WTC11 (cell line): ENCODE results near the gene NEK8. TPM values are rescaled to one million over a fixed set of nuclear protein-coding genes. Genes with fewer than 3 reads are reported as not detected.
A peak's percentile ranks its signal among the peaks of the same experiment; 100 is the strongest.

ENCODE experiments used
- ATAC-seq: fragments of 200-7000 bp; cut with Tn5 transposase; 2 replicates; pipeline ENCODE4 v1.10.0; 2021; ENCODE audit warnings: mild to moderate bottlenecking, moderate library complexity
- CTCF ChIA-PET: fragments of 300-600 bp; sonication (Branson Sonifier 250); formaldehyde crosslinking; loops from one replicate; lab custom pipeline; 2021; ENCODE audit warnings: antibody characterized with exemption; lab: Charles Lee
- POLR2A ChIA-PET: fragments of 350-600 bp; sonication (Branson Sonifier 250); formaldehyde crosslinking; loops from one replicate; lab custom pipeline; 2021; ENCODE audit warnings: antibody characterized with exemption; lab: Charles Lee
- DNase-seq: peaks from one replicate; pipeline ENCODE4 v3.0.0; 2021; ENCODE audit warnings: low spot score
- H3K27ac Mint-ChIP-seq: 2 replicates; pipeline ENCODE4 v1.8.0; 2021; ENCODE audit warnings: mixed read lengths
- H3K27me3 Mint-ChIP-seq: 2 replicates; pipeline ENCODE4 v1.8.0; 2021; ENCODE audit warnings: low read depth, mild to moderate bottlenecking, moderate library complexity, mixed read lengths
- H3K36me3 Mint-ChIP-seq: 2 replicates; pipeline ENCODE4 v1.8.0; 2021; ENCODE audit warnings: mixed read lengths
- H3K4me1 Mint-ChIP-seq: 2 replicates; pipeline ENCODE4 v1.8.0; 2022; ENCODE audit warnings: mixed read lengths
- H3K4me3 Mint-ChIP-seq: 2 replicates; pipeline ENCODE4 v1.8.0; 2021; ENCODE audit warnings: mild to moderate bottlenecking, moderate library complexity, mixed read lengths
- H3K9me3 Mint-ChIP-seq: 2 replicates; pipeline ENCODE4 v1.8.0; 2021; ENCODE audit warnings: mixed read lengths
- ATF1 ChIP-seq: sonication (generic); formaldehyde crosslinking; IDR thresholded peaks from 2 replicates; pipeline ENCODE4 v1.8.1; 2023; ENCODE audit warnings: mild to moderate bottlenecking, moderate library complexity, missing genetic modification reagents
- CBFB ChIP-seq: sonication (generic); formaldehyde crosslinking; IDR thresholded peaks from 2 replicates; pipeline ENCODE4 v1.8.1; 2022; ENCODE audit warnings: mild to moderate bottlenecking, low read depth, missing genetic modification reagents
- ETV6 ChIP-seq: sonication (generic); formaldehyde crosslinking; IDR thresholded peaks from 2 replicates; pipeline ENCODE4 v1.8.1; 2022; ENCODE audit warnings: mild to moderate bottlenecking, missing genetic modification reagents
- GABPB1 ChIP-seq: sonication (generic); formaldehyde crosslinking; IDR thresholded peaks from 2 replicates; pipeline ENCODE4 v1.8.1; 2023; ENCODE audit warnings: mild to moderate bottlenecking, missing genetic modification reagents
- GRHL2 ChIP-seq: fragments of 250-450 bp; sonication (Bioruptor Pico); IDR thresholded peaks from 2 replicates; pipeline ENCODE4 v1.8.0; 2022; ENCODE audit warnings: mild to moderate bottlenecking, moderate library complexity; ENCODE audit not compliant: insufficient replicate concordance, severe bottlenecking
- GTF2I ChIP-seq: fragments of 250-450 bp; sonication (Bioruptor Pico); conservative IDR thresholded peaks from 2 replicates; pipeline ENCODE4 v1.4.0; 2021; ENCODE audit warnings: mild to moderate bottlenecking
- HMGA2 ChIP-seq: fragments of 250-450 bp; sonication (Bioruptor Pico); IDR thresholded peaks from 2 replicates; pipeline ENCODE4 v1.4.0; 2021; ENCODE audit warnings: mild to moderate bottlenecking, moderate library complexity
- IRF2 ChIP-seq: sonication (generic); formaldehyde crosslinking; IDR thresholded peaks from 2 replicates; pipeline ENCODE4 v1.8.0; 2022; ENCODE audit warnings: low read depth, missing genetic modification reagents, borderline replicate concordance
- JAZF1 ChIP-seq: fragments of 250-450 bp; sonication (Bioruptor Pico); IDR thresholded peaks from 2 replicates; pipeline ENCODE4 v1.9.0; 2021; ENCODE audit warnings: moderate library complexity, mild to moderate bottlenecking, inconsistent platforms
- JUN ChIP-seq: sonication (generic); formaldehyde crosslinking; IDR thresholded peaks from 2 replicates; pipeline ENCODE4 v1.8.0; 2023; ENCODE audit warnings: mild to moderate bottlenecking, missing genetic modification reagents
- NFATC4 ChIP-seq: fragments of 250-450 bp; sonication (Bioruptor Pico); IDR thresholded peaks from 2 replicates; pipeline ENCODE4 v1.9.0; 2021; ENCODE audit warnings: mild to moderate bottlenecking
- NR1H2 ChIP-seq: sonication (generic); formaldehyde crosslinking; IDR thresholded peaks from 2 replicates; pipeline ENCODE4 v1.9.0; 2021; ENCODE audit warnings: mild to moderate bottlenecking, moderate library complexity, missing genetic modification reagents
- PRRX2 ChIP-seq: fragments of 250-450 bp; sonication (Bioruptor Pico); IDR thresholded peaks from 2 replicates; pipeline ENCODE4 v1.8.0; 2021; ENCODE audit warnings: mild to moderate bottlenecking
- ZNF121 ChIP-seq: sonication (generic); formaldehyde crosslinking; IDR thresholded peaks from 2 replicates; pipeline ENCODE4 v1.8.0; 2023; ENCODE audit warnings: missing genetic modification reagents
- ZNF423 ChIP-seq: fragments of 250-450 bp; sonication (Bioruptor Pico); IDR thresholded peaks from 2 replicates; pipeline ENCODE4 v2.1.2; 2022; ENCODE audit warnings: mild to moderate bottlenecking, moderate library complexity
- total RNA-seq: library from RNA; stranded (reverse); gene quantifications from 3 replicates; pipeline ENCODE4 v1.2.3, GENCODE V29; 2021
- TF ChIP-seq, protein P1 (sequence below): sonication (generic); formaldehyde crosslinking; IDR thresholded peaks from 2 replicates; pipeline ENCODE4 v1.8.1; 2022; ENCODE audit warnings: mild to moderate bottlenecking, missing genetic modification reagents, moderate library complexity, borderline replicate concordance
- TF ChIP-seq, protein P2 (sequence below): sonication (generic); formaldehyde crosslinking; IDR thresholded peaks from 2 replicates; pipeline ENCODE4 v1.8.0; 2022; ENCODE audit warnings: mild to moderate bottlenecking, missing genetic modification reagents
- TF ChIP-seq, protein P3 (sequence below): fragments of 250-450 bp; sonication (Bioruptor Pico); IDR thresholded peaks from 2 replicates; pipeline ENCODE4 v1.9.0; 2021; ENCODE audit warnings: mild to moderate bottlenecking
- TF ChIP-seq, protein P4 (sequence below): sonication (generic); formaldehyde crosslinking; IDR thresholded peaks from 2 replicates; pipeline ENCODE4 v1.8.0; 2022; ENCODE audit warnings: mild to moderate bottlenecking, missing genetic modification reagents
- TF ChIP-seq, protein P5 (sequence below): fragments of 250-450 bp; sonication (Bioruptor Pico); IDR thresholded peaks from 2 replicates; pipeline ENCODE4 v2.1.2; 2022; ENCODE audit warnings: mild to moderate bottlenecking, moderate library complexity
- TF ChIP-seq, protein P6 (sequence below): sonication (generic); formaldehyde crosslinking; IDR thresholded peaks from 2 replicates; pipeline ENCODE4 v1.8.1; 2023; ENCODE audit warnings: mild to moderate bottlenecking, moderate library complexity, missing genetic modification reagents
- TF ChIP-seq, protein P7 (sequence below): sonication (generic); formaldehyde crosslinking; IDR thresholded peaks from 2 replicates; pipeline ENCODE4 v1.8.1; 2023; ENCODE audit warnings: mild to moderate bottlenecking, missing genetic modification reagents, borderline replicate concordance
- TF ChIP-seq, protein P8 (sequence below): sonication (generic); formaldehyde crosslinking; IDR thresholded peaks from 2 replicates; pipeline ENCODE4 v1.8.0; 2022; ENCODE audit warnings: missing genetic modification reagents

Gene NEK8
- total RNA-seq, 1 experiment from 2014 or later = 25.0 TPM

DNA sequence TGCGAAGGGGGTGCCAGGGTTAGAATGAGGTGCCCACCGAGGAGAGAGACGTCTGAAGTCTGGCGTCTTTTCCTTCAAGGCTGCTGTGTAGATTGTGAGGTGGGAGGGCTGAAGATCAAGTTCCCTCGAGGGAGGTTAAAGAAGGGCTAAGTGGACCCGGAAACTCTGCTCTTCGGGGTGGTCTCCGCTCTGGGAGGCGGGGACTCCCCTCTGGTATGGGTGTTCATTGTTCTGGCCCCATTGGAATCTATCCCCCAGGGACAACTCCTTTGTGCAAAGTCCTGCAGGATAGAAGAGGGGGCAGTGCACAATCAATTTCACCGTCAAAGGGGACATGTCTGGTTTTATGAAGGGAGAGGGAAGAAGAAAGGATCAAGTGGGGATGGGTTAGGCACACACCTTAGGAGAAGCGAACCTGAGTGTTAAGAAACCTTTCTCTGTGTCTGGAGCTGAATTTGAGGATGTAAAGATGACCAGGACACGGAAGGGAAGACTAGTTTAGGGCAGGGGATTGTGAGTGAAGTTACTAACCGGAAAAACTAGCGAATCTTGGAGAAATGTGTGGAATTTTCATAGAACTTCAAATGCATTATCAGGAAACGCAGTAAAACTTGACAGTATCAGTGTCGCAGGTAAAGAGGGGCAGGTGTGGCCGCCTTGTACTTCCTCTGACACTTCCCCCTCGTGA, 10.1 kb upstream of the NEK8 start:
- Mint-ChIP-seq H3K27me3 (no peaks in the 10 kb centered on the region), H3K4me3 (peak overlapping the region; percentile 100), H3K36me3 (peaks cover 58% of the 10 kb centered on the region), H3K9me3 (no peaks in the 10 kb centered on the region), H3K4me1 (peaks cover 50% of the 10 kb centered on the region), H3K27ac (peak overlapping the region; percentile 97)
- DNase-seq (no peak), ATAC-seq (peak; percentile 1)
- CTCF ChIA-PET = interaction anchor here (1.2 to 2.1 kb wide), 5 partner anchors 10 to 180 kb away, joined by 4 to 24 read pairs (median 5); partner anchors contain the start of genes BLTP2, FLOT2 and NEK8
- POLR2A ChIA-PET = interaction anchor here (1.4 to 2.5 kb wide), 2 partner anchors 9 to 11 kb away, joined by 5 to 31 read pairs; partner anchors contain the start of gene NEK8
- TF ChIP-seq CBFB (no peak), ATF1 (no peak), ZNF423 (CRISPR knock-in tag) (peak; percentile 72), NR1H2 (CRISPR knock-in tag) (no peak), NFATC4 (CRISPR knock-in tag) (no peak), HMGA2 (CRISPR knock-in tag) (no peak), IRF2 (no peak), ZNF121 (CRISPR knock-in tag) (no peak), PRRX2 (CRISPR knock-in tag) (no peak), GABPB1 (no peak), JAZF1 (CRISPR knock-in tag) (no peak), ETV6 (CRISPR knock-in tag) (0 out of 2 replicates have a peak, but pooled peaks have one; percentile 12), JUN (CRISPR knock-in tag) (no peak), GRHL2 (CRISPR knock-in tag) (no peak), GTF2I (no peak)
- TF ChIP-seq, protein P1, sequence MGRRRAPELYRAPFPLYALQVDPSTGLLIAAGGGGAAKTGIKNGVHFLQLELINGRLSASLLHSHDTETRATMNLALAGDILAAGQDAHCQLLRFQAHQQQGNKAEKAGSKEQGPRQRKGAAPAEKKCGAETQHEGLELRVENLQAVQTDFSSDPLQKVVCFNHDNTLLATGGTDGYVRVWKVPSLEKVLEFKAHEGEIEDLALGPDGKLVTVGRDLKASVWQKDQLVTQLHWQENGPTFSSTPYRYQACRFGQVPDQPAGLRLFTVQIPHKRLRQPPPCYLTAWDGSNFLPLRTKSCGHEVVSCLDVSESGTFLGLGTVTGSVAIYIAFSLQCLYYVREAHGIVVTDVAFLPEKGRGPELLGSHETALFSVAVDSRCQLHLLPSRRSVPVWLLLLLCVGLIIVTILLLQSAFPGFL (CRISPR knock-in tag) = no peak
- TF ChIP-seq, protein P2, sequence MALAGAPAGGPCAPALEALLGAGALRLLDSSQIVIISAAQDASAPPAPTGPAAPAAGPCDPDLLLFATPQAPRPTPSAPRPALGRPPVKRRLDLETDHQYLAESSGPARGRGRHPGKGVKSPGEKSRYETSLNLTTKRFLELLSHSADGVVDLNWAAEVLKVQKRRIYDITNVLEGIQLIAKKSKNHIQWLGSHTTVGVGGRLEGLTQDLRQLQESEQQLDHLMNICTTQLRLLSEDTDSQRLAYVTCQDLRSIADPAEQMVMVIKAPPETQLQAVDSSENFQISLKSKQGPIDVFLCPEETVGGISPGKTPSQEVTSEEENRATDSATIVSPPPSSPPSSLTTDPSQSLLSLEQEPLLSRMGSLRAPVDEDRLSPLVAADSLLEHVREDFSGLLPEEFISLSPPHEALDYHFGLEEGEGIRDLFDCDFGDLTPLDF (CRISPR knock-in tag) = no peak
- TF ChIP-seq, protein P3, sequence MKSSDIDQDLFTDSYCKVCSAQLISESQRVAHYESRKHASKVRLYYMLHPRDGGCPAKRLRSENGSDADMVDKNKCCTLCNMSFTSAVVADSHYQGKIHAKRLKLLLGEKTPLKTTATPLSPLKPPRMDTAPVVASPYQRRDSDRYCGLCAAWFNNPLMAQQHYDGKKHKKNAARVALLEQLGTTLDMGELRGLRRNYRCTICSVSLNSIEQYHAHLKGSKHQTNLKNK (CRISPR knock-in tag) = no peak
- TF ChIP-seq, protein P4, sequence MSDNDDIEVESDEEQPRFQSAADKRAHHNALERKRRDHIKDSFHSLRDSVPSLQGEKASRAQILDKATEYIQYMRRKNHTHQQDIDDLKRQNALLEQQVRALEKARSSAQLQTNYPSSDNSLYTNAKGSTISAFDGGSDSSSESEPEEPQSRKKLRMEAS (CRISPR knock-in tag) = peak; percentile 34; the same call in 1 of the 2 replicates
- TF ChIP-seq, protein P5, sequence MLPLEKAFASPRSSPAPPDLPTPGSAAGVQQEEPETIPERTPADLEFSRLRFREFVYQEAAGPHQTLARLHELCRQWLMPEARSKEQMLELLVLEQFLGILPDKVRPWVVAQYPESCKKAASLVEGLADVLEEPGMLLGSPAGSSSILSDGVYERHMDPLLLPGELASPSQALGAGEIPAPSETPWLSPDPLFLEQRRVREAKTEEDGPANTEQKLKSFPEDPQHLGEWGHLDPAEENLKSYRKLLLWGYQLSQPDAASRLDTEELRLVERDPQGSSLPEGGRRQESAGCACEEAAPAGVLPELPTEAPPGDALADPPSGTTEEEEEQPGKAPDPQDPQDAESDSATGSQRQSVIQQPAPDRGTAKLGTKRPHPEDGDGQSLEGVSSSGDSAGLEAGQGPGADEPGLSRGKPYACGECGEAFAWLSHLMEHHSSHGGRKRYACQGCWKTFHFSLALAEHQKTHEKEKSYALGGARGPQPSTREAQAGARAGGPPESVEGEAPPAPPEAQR (CRISPR knock-in tag) = no peak
- TF ChIP-seq, protein P6, sequence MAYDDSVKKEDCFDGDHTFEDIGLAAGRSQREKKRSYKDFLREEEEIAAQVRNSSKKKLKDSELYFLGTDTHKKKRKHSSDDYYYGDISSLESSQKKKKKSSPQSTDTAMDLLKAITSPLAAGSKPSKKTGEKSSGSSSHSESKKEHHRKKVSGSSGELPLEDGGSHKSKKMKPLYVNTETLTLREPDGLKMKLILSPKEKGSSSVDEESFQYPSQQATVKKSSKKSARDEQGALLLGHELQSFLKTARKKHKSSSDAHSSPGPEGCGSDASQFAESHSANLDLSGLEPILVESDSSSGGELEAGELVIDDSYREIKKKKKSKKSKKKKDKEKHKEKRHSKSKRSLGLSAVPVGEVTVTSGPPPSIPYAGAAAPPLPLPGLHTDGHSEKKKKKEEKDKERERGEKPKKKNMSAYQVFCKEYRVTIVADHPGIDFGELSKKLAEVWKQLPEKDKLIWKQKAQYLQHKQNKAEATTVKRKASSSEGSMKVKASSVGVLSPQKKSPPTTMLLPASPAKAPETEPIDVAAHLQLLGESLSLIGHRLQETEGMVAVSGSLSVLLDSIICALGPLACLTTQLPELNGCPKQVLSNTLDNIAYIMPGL (CRISPR knock-in tag) = no peak
- TF ChIP-seq, protein P7, sequence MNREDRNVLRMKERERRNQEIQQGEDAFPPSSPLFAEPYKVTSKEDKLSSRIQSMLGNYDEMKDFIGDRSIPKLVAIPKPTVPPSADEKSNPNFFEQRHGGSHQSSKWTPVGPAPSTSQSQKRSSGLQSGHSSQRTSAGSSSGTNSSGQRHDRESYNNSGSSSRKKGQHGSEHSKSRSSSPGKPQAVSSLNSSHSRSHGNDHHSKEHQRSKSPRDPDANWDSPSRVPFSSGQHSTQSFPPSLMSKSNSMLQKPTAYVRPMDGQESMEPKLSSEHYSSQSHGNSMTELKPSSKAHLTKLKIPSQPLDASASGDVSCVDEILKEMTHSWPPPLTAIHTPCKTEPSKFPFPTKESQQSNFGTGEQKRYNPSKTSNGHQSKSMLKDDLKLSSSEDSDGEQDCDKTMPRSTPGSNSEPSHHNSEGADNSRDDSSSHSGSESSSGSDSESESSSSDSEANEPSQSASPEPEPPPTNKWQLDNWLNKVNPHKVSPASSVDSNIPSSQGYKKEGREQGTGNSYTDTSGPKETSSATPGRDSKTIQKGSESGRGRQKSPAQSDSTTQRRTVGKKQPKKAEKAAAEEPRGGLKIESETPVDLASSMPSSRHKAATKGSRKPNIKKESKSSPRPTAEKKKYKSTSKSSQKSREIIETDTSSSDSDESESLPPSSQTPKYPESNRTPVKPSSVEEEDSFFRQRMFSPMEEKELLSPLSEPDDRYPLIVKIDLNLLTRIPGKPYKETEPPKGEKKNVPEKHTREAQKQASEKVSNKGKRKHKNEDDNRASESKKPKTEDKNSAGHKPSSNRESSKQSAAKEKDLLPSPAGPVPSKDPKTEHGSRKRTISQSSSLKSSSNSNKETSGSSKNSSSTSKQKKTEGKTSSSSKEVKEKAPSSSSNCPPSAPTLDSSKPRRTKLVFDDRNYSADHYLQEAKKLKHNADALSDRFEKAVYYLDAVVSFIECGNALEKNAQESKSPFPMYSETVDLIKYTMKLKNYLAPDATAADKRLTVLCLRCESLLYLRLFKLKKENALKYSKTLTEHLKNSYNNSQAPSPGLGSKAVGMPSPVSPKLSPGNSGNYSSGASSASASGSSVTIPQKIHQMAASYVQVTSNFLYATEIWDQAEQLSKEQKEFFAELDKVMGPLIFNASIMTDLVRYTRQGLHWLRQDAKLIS (CRISPR knock-in tag) = no peak
- TF ChIP-seq, protein P8, sequence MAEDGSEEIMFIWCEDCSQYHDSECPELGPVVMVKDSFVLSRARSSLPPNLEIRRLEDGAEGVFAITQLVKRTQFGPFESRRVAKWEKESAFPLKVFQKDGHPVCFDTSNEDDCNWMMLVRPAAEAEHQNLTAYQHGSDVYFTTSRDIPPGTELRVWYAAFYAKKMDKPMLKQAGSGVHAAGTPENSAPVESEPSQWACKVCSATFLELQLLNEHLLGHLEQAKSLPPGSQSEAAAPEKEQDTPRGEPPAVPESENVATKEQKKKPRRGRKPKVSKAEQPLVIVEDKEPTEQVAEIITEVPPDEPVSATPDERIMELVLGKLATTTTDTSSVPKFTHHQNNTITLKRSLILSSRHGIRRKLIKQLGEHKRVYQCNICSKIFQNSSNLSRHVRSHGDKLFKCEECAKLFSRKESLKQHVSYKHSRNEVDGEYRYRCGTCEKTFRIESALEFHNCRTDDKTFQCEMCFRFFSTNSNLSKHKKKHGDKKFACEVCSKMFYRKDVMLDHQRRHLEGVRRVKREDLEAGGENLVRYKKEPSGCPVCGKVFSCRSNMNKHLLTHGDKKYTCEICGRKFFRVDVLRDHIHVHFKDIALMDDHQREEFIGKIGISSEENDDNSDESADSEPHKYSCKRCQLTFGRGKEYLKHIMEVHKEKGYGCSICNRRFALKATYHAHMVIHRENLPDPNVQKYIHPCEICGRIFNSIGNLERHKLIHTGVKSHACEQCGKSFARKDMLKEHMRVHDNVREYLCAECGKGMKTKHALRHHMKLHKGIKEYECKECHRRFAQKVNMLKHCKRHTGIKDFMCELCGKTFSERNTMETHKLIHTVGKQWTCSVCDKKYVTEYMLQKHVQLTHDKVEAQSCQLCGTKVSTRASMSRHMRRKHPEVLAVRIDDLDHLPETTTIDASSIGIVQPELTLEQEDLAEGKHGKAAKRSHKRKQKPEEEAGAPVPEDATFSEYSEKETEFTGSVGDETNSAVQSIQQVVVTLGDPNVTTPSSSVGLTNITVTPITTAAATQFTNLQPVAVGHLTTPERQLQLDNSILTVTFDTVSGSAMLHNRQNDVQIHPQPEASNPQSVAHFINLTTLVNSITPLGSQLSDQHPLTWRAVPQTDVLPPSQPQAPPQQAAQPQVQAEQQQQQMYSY = no peak
